K562 treated with DMSO at 1 percent for 4 hours (cell line): ENCODE measurements around the gene PSMC4. TPM values are rescaled to one million over a fixed set of nuclear protein-coding genes. Genes with fewer than 3 reads are reported as not detected.

Experiments
- total RNA-seq: library from RNA; unstranded; fragments of 300-600 nt; gene quantifications from 2 replicates; pipeline ENCODE4 v1.2.3, GENCODE V29; 2022; ENCODE audit not compliant: insufficient read depth

Gene PSMC4
- total RNA-seq, result 172 and 181 TPM in 2 replicates

DNA sequence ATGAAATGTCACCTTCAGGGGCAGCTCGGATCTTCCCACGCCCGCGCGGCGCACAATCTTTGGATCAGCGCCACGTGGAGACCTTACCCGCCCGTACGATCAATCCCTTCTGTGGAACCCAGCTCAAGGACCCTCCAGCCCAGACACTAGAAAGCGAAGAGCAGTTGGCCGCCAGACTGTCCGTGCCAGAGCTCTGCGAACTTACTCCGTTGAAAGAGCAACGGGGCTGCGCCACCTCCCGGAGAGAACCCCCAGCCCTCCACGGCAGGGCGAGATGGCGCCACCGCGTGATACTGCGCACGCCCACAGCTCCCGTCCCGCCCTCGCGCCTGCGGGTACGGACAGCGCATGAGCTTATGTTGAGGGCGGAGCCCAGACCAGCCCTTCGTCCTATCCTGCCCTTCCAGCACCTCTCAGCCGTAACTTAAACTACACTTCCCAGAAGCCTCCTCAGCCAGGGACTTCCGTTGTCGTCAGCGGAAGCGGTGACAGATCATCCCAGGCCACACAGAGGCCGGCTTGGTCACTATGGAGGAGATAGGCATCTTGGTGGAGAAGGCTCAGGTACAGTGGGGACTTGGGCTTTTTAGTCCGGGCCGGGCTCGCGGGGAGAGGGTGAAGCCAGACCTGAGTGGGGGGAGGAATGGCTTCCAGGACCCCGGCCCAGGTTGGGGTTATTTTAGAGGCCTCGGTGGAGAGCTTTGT is at the start of gene PSMC4:
TSS of gene PSMC4 (plus strand) at position 491 of the 705 bp plus-strand sequence. CDS start at position 529, 38 bp downstream.

DNA sequence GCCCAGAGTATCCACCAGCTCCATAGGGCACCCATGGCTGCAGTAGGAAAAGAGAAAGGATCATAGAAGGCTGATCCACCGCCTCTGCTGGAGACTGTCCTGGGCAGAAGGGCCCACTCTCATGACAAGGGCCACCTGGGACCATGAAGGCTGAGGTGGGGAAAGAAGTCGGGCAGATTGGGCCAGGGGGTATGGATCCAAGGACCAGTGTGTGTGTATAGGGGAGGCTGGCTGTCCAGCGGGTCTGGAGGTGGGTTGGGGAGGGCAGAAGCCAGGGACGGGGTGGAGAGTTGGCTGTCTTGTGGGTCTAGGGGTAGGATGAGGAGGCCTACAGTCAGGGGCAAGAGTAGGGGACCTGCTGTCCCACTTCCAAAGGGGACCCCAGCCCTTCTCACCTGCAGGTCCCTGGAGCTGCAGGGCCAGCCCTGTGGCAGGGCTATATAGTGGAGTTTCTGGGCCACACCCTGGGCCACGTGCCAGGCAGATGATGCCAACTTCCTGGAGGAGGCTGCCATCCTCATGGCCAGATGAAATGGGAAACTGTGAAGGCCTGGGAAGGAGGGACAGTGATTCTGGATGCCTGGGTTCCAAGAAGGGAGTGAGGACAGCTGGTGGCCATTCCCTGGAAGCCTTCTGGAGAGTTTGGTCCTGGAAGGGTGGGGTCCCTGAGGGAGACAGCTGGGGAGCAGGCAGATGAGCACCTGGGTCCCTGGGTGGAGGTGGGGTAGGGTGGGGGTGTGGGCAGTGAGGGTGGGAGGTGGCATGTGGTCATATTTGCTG is 36.2 kb upstream of the PSMC4 start, which contains the start of gene FCGBP:
TSS of gene FCGBP (minus strand) at position 51 of the 780 bp plus-strand sequence.

DNA sequence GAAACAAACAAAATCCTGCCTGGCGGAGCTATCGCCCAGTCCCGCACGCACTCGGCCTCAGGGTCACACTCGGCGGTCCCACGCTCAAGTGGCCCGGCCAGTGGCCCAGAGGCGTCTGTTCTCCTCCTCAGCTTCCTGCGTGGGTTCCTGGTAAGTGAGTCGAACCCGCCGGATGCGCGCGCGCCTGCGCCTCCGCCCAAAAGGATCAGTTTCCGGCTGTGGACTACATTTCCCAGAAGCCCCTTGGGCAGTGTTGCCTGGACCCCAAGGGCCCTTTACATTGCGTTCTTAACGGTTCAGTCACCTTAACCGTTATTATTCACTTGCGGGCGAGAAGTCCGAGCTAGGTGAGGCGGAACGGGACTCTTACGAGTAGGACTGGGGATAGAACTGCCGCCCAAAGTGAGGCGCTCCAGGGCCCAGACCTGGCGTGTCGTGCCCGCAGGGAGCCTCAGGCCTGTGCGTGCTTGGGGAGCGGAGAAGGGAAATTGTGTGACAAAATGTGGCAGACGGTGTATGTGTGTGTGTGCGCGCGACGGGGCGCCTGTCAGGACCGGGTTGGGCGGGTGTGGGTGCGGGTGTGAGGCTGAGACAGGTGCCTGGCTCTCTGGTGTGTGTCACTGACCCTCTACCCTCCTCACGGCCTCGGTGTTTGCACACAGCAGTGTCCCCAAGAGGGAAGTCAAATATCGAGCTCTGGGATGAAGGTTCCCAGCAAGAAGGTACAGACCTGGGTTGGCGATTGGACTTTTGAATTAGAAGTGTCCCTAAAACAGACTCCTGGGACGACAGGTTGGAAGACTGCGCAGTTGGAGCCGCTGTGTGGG is 26.1 kb downstream of the PSMC4 start, which contains the start of gene ZNF546:
TSS of gene ZNF546 (plus strand) at position 250 of the 827 bp plus-strand sequence. CDS start 1,267 bp downstream, outside the sequence.

Other genes with a start within 250 kb of the PSMC4 start
- gene CLC, start 233.1 kb upstream of the PSMC4 start, total RNA-seq, result not detected in 2 replicates
- gene LEUTX, start 192.3 kb upstream of the PSMC4 start, total RNA-seq, result not detected in 2 replicates
- 5.6 and 7.8 TPM in 2 replicates for gene DYRK1B, start 137.0 kb upstream of the PSMC4 start, total RNA-seq
- gene FBL, start 124.8 kb upstream of the PSMC4 start, total RNA-seq, result 409 and 504 TPM in 2 replicates
- gene FCGBP, start 36.5 kb upstream of the PSMC4 start, total RNA-seq, result 0.34 TPM in 1 of 2 replicates, not detected in the other
- gene ZNF546, start 25.9 kb downstream of the PSMC4 start, total RNA-seq, result 0.53 and 0.58 TPM in 2 replicates
- 3.5 and 5.3 TPM in 2 replicates for gene ZNF780B, start 85.1 kb downstream of the PSMC4 start, total RNA-seq
- 3.5 and 12.2 TPM in 2 replicates for gene ZNF780A, start 119.8 kb downstream of the PSMC4 start, total RNA-seq
- 11.2 and 12.8 TPM in 2 replicates for gene MAP3K10, start 220.3 kb downstream of the PSMC4 start, total RNA-seq
- not detected in 2 replicates for gene TTC9B, start 247.2 kb downstream of the PSMC4 start, total RNA-seq